Transverse colon (tissue), 4 donors: ENCODE data around the gene WWP2. TPM values are rescaled to one million over a fixed set of nuclear protein-coding genes. Genes with fewer than 3 reads are reported as not detected.
"Not testable (repeated sequence)": the region's sequence is repeated elsewhere in the genome, so short reads cannot be mapped to it uniquely, and the experiment has no call there.

Experiments used
- DNase-seq: peaks from one replicate; pipeline ENCODE4 v3.0.0-alpha.2; 2019
- H3K27ac ChIP-seq, 4 donors: fragments of 200-600 bp; sonication (generic); 2 replicates each; pipeline ENCODE4 v1.5.1; 2016 to 2018; ENCODE audit warnings: inconsistent platforms in 4 of 4
- H3K27me3 ChIP-seq: fragments of 200-600 bp; sonication (generic); 2 replicates; pipeline ENCODE4 v1.5.1; 2017; ENCODE audit warnings: inconsistent platforms
- H3K36me3 ChIP-seq, 4 donors: fragments of 200-600 bp; sonication (generic); 2 replicates each; pipeline ENCODE4 v1.5.1; 2017 to 2019; ENCODE audit warnings: inconsistent platforms in 4 of 4
- H3K4me1 ChIP-seq, 4 donors: fragments of 200-600 bp; sonication (generic); 2 replicates each; pipeline ENCODE4 v1.5.1; 2017 to 2020; ENCODE audit warnings: inconsistent platforms in 4 of 4
- H3K4me3 ChIP-seq, 4 donors: fragments of 200-600 bp; sonication (generic); 1 replicate in 1 of 4; 2 replicates in 3 of 4; pipeline versions ENCODE4 v1.5.1 to v1.6.1; 2017 to 2019; ENCODE audit warnings: inconsistent platforms in 4 of 4
- H3K9me3 ChIP-seq, 2 donors: fragments of 200-600 bp; sonication (generic); 2 replicates each; pipeline ENCODE4 v1.5.1; 2017 to 2019; ENCODE audit warnings: inconsistent platforms in 2 of 2
- WGBS, 2 donors: methylation state at CpG; one replicate each; pipeline ENCODE4 v1.1.5; 2018; ENCODE audit warnings: low coverage in 1 of 2; 5-methylcytosine and 5-hydroxymethylcytosine counted together
- in situ Hi-C, 4 donors: fragments of 200-750 bp; cut with MboI; loops; one replicate each; pipeline versions ENCODE4 v1.15.0 to v1.15.1; 2017; ENCODE audit warnings: low sequenced_read_pairs in 3 of 4, low pct_ligation_motif_present in 1 of 4, low pct_unique_long_range_greater_than_20kb in 1 of 4
- intact Hi-C: fragments of 100-400 bp; cut with DNase I; formaldehyde crosslinking; loops from one replicate; pipeline ENCODE4 v1.15.1; 2023; ENCODE audit warnings: low total_unique reads
- small RNA-seq, 4 donors: library from RNA; depleted of rRNA; stranded (forward); fragments of <200 nt; gene quantifications; one replicate each; pipeline ENCODE3, GENCODE V24; 2016
- total RNA-seq, 4 donors: library from RNA; depleted of rRNA; stranded (reverse); fragments of >200 nt; gene quantifications; one replicate each; pipeline ENCODE4 v1.1.0, GENCODE V29; 2016

The WWP2 gene
- total RNA-seq, 4 donors from 2014 or later: 66.8 to 157 (median 73.7) TPM

GRCh38 chr16:69964960-69965660 is 203.0 kb downstream of the WWP2 start:
- H3K4me1 ChIP-seq, in situ Hi-C loops, H3K9me3 ChIP-seq, H3K36me3 ChIP-seq, intact Hi-C loops, H3K27me3 ChIP-seq: not testable (repeated sequence)
- peak overlapping the region in 3 of 4 donors; percentile 62 to 84 (median 76) for H3K27ac ChIP-seq
- DNase-seq: peak; percentile 63
- 21 to 86% methylated on average over 1 to 24 of the region's 68 CpGs for WGBS, 2 donors
- H3K4me3 ChIP-seq: peak overlapping the region; percentile 48 to 50 (median 48)

- H3K4me1 ChIP-seq, H3K36me3 ChIP-seq, H3K9me3 ChIP-seq, DNase-seq, intact Hi-C loops, H3K27me3 ChIP-seq, in situ Hi-C loops: not testable (repeated sequence)
- 29% methylated on average over 5 of the region's 24 CpGs; no CpG with 5 or more reads in 1 of the 2 donors for WGBS, 2 donors
- H3K27ac ChIP-seq: peak overlapping the region in 3 of 4 donors; percentile 62 to 84 (median 76)
- peak overlapping the region in 3 of 4 donors; percentile 48 to 49 (median 48) for H3K4me3 ChIP-seq
Observed at GRCh38 chr16:69965661-69966054, 203.5 kb downstream of the WWP2 start.

GRCh38 chr16:69967688-69968087 is 205.6 kb downstream of the WWP2 start:
- H3K27me3 ChIP-seq, intact Hi-C loops, in situ Hi-C loops, H3K4me3 ChIP-seq, H3K36me3 ChIP-seq, H3K4me1 ChIP-seq, H3K27ac ChIP-seq, DNase-seq, H3K9me3 ChIP-seq: not testable (repeated sequence)
- WGBS, 2 donors: no CpG with 5 or more reads among the region's 5 CpGs

- in situ Hi-C loops, intact Hi-C loops: not testable (repeated sequence)
Observed at GRCh38 chr16:69968125-69968524, 206.0 kb downstream of the WWP2 start.

GRCh38 chr16:69969657-69970056 is 207.5 kb downstream of the WWP2 start:
- H3K27ac ChIP-seq, H3K4me3 ChIP-seq, H3K27me3 ChIP-seq, in situ Hi-C loops, H3K9me3 ChIP-seq, DNase-seq, H3K36me3 ChIP-seq, intact Hi-C loops, H3K4me1 ChIP-seq: not testable (repeated sequence)
- WGBS, 2 donors: 87% methylated on average over 4 of the region's 4 CpGs; no CpG with 5 or more reads in 1 of the 2 donors

More at GRCh38 chr16:69968125-69968524, 206.0 kb downstream of the WWP2 start:
- not testable (repeated sequence) for H3K9me3 ChIP-seq, DNase-seq, H3K27me3 ChIP-seq, H3K4me3 ChIP-seq, H3K27ac ChIP-seq, H3K36me3 ChIP-seq, H3K4me1 ChIP-seq
- WGBS, 2 donors: no CpG with 5 or more reads among the region's 10 CpGs

- H3K4me1 ChIP-seq, H3K9me3 ChIP-seq, DNase-seq, H3K4me3 ChIP-seq, in situ Hi-C loops, H3K27ac ChIP-seq, H3K36me3 ChIP-seq, H3K27me3 ChIP-seq, intact Hi-C loops: not testable (repeated sequence)
- WGBS, 2 donors: 77% methylated on average over 4 of the region's 7 CpGs; no CpG with 5 or more reads in 1 of the 2 donors
Observed at GRCh38 chr16:69972120-69972519, 210.0 kb downstream of the WWP2 start.

GRCh38 chr16:69972935-69973334 is 210.8 kb downstream of the WWP2 start:
- DNase-seq: not testable (repeated sequence)

GRCh38 chr16:69985196-69985595 is 223.1 kb downstream of the WWP2 start:
- H3K36me3 ChIP-seq, H3K9me3 ChIP-seq, in situ Hi-C loops, H3K27ac ChIP-seq, intact Hi-C loops, H3K4me3 ChIP-seq, DNase-seq, H3K27me3 ChIP-seq, H3K4me1 ChIP-seq: not testable (repeated sequence)
- 29 to 58% methylated on average over 1 of the region's 1 CpG for WGBS, 2 donors

More at GRCh38 chr16:69972935-69973334, 210.8 kb downstream of the WWP2 start:
- H3K4me1 ChIP-seq, H3K36me3 ChIP-seq, intact Hi-C loops, in situ Hi-C loops, H3K4me3 ChIP-seq, H3K27me3 ChIP-seq, H3K27ac ChIP-seq, H3K9me3 ChIP-seq: not testable (repeated sequence)
- WGBS, 2 donors: 76% methylated on average over 8 of the region's 8 CpGs; no CpG with 5 or more reads in 1 of the 2 donors

Small RNA genes lying within 50 kb of the gene (small RNA-seq; reads per million reads assigned to genes)
- gene AC026468.1: 0 reads per million in 4 donors
- 224 to 890 (median 674) reads per million in 4 donors for gene MIR140
- 0 reads per million in 4 donors for gene RF00091

Other genes with a start within 250 kb of the WWP2 start
- gene NFAT5, start 196.4 kb upstream of the WWP2 start, total RNA-seq: 100 to 1,000 TPM in 2 of 4 donors, 10 to 100 TPM in 2; 37.3 to 131 (median 88.8) TPM
- gene NQO1, start 35.8 kb upstream of the WWP2 start, total RNA-seq: 100 to 1,000 TPM in 3 of 4 donors, 1 to 10 TPM in 1; 9.0 to 296 (median 165) TPM
- gene NOB1, start 7.4 kb upstream of the WWP2 start, total RNA-seq: 10 to 100 TPM; 21.2 to 60.2 (median 34.0) TPM
- 1 to 10 TPM in 3 of 4 donors, under 1 TPM in 1; 0.40 to 7.8 (median 3.2) TPM for gene CLEC18A, start 189.0 kb downstream of the WWP2 start, total RNA-seq